C4-2B (cell line): ENCODE measurements around the gene LIN7B.

ENCODE experiments used
- H3K27ac ChIP-seq: fragments of 450-650 bp; 2 replicates; pipeline ENCODE4 v1.5.1; 2017
- ZFX ChIP-seq: fragments of 450-650 bp; IDR thresholded peaks from 2 replicates; pipeline ENCODE4 v1.6.1; 2017
- TF ChIP-seq, protein P1 (sequence below): fragments of 450-650 bp; conservative IDR thresholded peaks from 2 replicates; pipeline ENCODE4 v1.5.1; 2017; ENCODE audit warnings: mild to moderate bottlenecking

Gene LIN7B

GRCh38 chr19:49151267-49152118, 37.3 kb downstream of the LIN7B start:
- TF ChIP-seq ZFX: no peak
- TF ChIP-seq, protein P1, sequence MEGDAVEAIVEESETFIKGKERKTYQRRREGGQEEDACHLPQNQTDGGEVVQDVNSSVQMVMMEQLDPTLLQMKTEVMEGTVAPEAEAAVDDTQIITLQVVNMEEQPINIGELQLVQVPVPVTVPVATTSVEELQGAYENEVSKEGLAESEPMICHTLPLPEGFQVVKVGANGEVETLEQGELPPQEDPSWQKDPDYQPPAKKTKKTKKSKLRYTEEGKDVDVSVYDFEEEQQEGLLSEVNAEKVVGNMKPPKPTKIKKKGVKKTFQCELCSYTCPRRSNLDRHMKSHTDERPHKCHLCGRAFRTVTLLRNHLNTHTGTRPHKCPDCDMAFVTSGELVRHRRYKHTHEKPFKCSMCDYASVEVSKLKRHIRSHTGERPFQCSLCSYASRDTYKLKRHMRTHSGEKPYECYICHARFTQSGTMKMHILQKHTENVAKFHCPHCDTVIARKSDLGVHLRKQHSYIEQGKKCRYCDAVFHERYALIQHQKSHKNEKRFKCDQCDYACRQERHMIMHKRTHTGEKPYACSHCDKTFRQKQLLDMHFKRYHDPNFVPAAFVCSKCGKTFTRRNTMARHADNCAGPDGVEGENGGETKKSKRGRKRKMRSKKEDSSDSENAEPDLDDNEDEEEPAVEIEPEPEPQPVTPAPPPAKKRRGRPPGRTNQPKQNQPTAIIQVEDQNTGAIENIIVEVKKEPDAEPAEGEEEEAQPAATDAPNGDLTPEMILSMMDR: no peak
- H3K27ac ChIP-seq: peak overlapping the region; percentile 95

DNA sequence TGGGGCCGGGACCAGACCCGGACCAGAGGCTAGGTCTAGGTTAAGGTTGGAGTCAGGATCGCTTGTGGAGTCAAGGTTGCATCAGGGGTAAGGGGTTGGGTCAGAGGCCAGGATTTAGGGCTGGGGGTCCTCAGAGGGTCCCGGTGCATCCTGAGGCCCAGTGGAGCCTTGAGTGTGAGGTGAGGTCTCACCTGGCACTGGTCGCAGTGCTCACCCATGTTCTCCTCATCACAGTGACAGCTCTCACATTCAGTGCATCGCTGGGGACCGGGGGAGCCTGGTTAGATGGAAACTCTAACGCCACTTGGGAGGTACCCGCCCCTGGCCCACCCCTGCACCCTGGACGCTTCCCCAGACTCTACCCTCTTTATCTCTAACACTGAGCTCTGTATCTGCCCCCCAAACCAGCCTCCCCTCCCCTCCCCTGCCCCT, 38.0 kb downstream of the LIN7B start:
- peak overlapping the region; percentile 95 for H3K27ac ChIP-seq

DNA sequence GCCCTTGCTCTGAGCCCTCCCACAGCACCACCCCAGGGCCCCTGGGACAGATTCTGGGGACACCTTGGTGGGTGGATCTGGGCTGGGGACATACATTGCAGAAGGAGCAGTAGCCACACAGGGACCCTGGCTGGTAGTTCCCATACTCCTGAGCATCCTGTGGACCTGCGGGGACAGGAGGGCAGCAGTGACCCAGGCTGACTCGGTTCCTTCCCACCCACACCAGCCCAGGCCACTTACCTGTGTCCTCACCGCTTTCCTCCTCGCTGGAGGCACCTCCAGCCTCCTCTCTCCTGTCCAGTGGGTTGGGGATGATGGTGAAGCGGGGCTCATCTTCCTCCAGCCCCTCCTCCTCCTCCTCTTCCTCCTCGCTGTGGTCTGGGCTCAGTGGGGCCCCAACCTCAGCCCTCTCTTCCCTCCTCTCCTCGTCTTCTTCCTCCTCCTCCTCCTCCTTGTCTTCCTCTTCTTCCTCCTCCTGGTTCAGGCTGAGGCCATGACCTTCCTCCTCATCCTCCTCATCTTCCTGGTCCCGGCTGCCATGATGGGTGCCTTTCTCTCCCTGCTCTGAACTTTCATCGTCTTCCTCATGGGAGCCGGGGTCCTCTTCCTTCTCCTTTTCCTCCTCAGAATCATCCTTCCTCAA, 39.1 kb downstream of the LIN7B start:
- peak overlapping the region; percentile 95; the same call in 1 of the 2 replicates for H3K27ac ChIP-seq
- no peak for TF ChIP-seq ZFX
- TF ChIP-seq, protein P1: no peak

More for the DNA sequence above, 38.0 kb downstream of the LIN7B start:
- TF ChIP-seq, protein P1: no peak

- no peak overlapping the region for H3K27ac ChIP-seq
- TF ChIP-seq ZFX: no peak
- TF ChIP-seq, protein P1: no peak
These were observed 40.1 kb downstream of the LIN7B start for GRCh38 chr19:49154279-49154678.

DNA sequence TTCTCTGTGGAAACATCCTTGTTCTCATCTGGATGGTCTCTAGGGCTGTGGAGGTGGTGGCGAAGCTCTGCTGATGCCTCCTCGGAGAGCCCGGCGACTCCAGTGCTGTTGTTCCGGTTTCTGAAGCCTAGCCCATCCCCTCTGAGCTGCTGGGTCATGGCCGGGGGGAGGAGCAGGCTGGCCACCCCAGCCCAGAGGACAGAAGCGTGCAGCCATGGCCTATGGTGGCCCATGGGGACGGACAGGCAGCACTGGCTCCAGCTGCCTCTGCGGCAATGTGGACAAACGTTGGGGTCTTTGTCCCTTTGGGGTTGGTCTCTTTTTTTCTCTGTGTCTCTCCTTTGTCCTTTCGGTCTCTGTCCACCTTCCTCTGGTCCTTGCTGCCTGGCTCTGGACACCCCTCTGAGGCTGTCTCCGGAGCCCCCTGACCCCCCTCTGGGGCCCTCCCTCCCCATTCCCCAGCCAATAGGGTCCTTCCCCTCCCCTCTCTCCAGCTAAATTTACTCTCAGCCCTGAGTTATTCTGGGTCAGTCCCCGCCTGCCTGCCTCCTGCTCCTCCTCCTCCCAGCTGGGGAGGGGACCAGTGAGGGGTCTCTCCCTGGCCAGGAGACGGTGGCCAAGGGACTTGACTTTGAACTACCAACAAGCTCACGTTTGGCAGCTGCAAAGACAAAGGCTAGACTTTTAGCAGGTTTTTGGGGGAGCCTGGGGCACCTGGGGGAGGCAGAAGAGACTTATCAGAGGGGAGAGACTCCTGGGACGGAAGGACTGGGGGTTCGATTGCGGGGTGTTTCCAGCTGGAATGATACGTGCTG, 41.0 kb downstream of the LIN7B start, which contains the start of gene HRC:
TSS of gene HRC (minus strand) at position 392 of the 815 bp plus-strand sequence. CDS start at position 233, 159 bp downstream.
- H3K27ac ChIP-seq: no peak within 1 kb of the TSS
- no peak for TF ChIP-seq ZFX
- TF ChIP-seq, protein P1: no peak

GRCh38 chr19:49155820-49156346, 41.7 kb downstream of the LIN7B start:
- TF ChIP-seq ZFX: no peak
- TF ChIP-seq, protein P1: no peak
- no peak overlapping the region for H3K27ac ChIP-seq
